Measurements from ENCODE around the gene COL23A1.

The COL23A1 gene

DNA sequence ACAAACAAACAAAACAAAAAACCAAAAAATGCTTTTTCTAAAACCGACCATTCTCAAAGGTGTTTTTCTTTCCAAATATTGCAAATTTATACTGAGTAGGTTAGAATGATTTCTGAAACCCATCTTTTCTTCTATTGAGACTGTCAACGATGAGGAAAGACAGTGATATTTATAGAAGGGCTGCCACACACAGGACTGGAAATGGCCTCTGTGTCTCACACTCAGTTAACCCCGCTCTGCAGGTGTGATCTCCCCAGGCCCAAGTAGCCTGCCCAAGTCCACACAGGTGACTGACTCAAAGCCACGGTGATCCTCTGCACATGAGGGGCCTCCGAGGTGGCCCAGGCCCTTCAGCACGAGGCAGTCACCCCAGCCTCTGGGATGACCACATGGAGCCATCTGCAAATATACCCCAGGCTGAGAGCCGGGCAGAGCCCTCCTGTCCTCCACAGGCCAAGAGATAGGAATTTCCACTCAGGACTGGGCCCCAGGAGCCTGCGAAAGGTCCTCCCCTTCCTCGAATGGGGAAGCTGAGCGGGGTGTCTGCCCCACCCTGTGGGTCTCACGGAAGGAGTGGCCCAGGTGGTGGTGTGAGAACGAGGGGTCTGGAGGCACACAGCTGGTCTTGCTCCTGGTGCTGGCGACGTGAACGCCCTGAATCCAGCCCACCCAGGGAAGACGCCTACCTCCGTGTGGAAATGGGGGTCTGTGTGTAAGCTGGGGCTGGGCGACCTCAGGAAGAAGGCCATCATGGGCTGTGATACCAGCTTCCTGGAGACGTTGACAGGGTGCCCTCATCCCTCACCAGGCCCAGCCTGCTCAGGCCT is 304.6 kb downstream of the COL23A1 start:
- no peaks in the 10 kb centered on the region for H3K9me3 ChIP-seq (ENCODE audit: insufficient read depth, low read length)
- no peaks in the 10 kb centered on the region for H3K4me1 ChIP-seq (ENCODE audit: low read length)
- H3K36me3 ChIP-seq (replicated peaks; ENCODE audit: low read depth, low read length): no peaks in the 10 kb centered on the region
- no peaks in the 10 kb centered on the region for H3K79me2 ChIP-seq (ENCODE audit: low read length)
- H3K4me2 ChIP-seq (ENCODE audit: low read length): no peak overlapping the region
- H2AFZ ChIP-seq (ENCODE audit: low read depth, low read length): no peak overlapping the region
- no peak overlapping the region for H3K27ac ChIP-seq (ENCODE audit: low read length)
- no peak overlapping the region for H3K4me3 ChIP-seq (ENCODE audit: low read length)
- no peak overlapping the region for H3K9ac ChIP-seq (ENCODE audit: low read length)
- peaks cover 13% of the 10 kb centered on the region; the same call in 1 of the 2 replicates for H3K27me3 ChIP-seq (ENCODE audit: low read depth, low read length)
- TF ChIP-seq EZH2phosphoT487 (IDR thresholded peaks at IDR 0.05; ENCODE audit: low read depth) (no peak), CTCF (IDR thresholded peaks at IDR 0.05; ENCODE audit: low read depth, low read length) (no peak)
- no peaks in the 10 kb centered on the region for H4K20me1 ChIP-seq (ENCODE audit: insufficient read depth, low read length)

DNA sequence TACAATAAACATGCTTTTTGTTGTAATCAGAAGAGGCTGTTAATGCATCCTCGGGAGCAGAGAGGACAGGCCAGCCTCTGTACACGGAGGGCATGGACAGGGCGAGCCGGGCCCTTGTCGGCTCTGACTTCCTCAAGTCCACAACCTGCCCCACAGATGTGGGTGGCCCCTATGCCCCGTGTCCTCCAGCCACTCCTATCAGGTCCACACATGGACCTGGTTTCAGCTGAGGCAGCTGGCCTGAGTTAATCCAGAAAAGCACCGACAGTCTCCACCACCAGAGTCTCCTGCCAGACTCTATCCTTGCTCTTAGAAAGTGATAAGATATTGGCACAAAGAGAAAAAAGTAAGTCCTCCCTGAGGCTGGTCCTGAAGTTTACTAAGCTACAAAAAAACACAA is 305.2 kb downstream of the COL23A1 start:
- TF ChIP-seq CTCF (IDR thresholded peaks at IDR 0.05; ENCODE audit: low read depth, low read length) (no peak), EZH2phosphoT487 (IDR thresholded peaks at IDR 0.05; ENCODE audit: low read depth) (no peak)
- no peak overlapping the region for H3K27ac ChIP-seq (ENCODE audit: low read length)
- no peaks in the 10 kb centered on the region for H3K79me2 ChIP-seq (ENCODE audit: low read length)
- no peak overlapping the region for H3K9ac ChIP-seq (ENCODE audit: low read length)
- H3K4me3 ChIP-seq (ENCODE audit: low read length): no peak overlapping the region
- no peaks in the 10 kb centered on the region for H3K36me3 ChIP-seq (replicated peaks; ENCODE audit: low read depth, low read length)
- no peaks in the 10 kb centered on the region for H3K4me1 ChIP-seq (ENCODE audit: low read length)
- no peak overlapping the region for H3K4me2 ChIP-seq (ENCODE audit: low read length)
- H3K27me3 ChIP-seq (ENCODE audit: low read depth, low read length): peaks cover 12% of the 10 kb centered on the region; the same call in 1 of the 2 replicates
- no peaks in the 10 kb centered on the region for H3K9me3 ChIP-seq (ENCODE audit: insufficient read depth, low read length)
- no peak overlapping the region for H2AFZ ChIP-seq (ENCODE audit: low read depth, low read length)
- no peaks in the 10 kb centered on the region for H4K20me1 ChIP-seq (ENCODE audit: insufficient read depth, low read length)

- Histone ChIP-seq H3K4me1 (ENCODE audit: low read length) (no peaks in the 10 kb centered on the region), H3K4me3 (ENCODE audit: low read length) (no peak overlapping the region), H2AFZ (ENCODE audit: low read depth, low read length) (no peak overlapping the region), H3K9me3 (ENCODE audit: insufficient read depth, low read length) (no peaks in the 10 kb centered on the region), H3K36me3 (replicated peaks; ENCODE audit: low read depth, low read length) (no peaks in the 10 kb centered on the region), H4K20me1 (ENCODE audit: insufficient read depth, low read length) (no peaks in the 10 kb centered on the region), H3K4me2 (ENCODE audit: low read length) (no peak overlapping the region), H3K27ac (ENCODE audit: low read length) (no peak overlapping the region), H3K79me2 (ENCODE audit: low read length) (no peaks in the 10 kb centered on the region), H3K9ac (ENCODE audit: low read length) (no peak overlapping the region), H3K27me3 (ENCODE audit: low read depth, low read length) (peaks cover 8% of the 10 kb centered on the region; the same call in 1 of the 2 replicates)
- TF ChIP-seq CTCF (IDR thresholded peaks at IDR 0.05; ENCODE audit: low read depth, low read length): peak; percentile 49
- TF ChIP-seq EZH2phosphoT487 (IDR thresholded peaks at IDR 0.05; ENCODE audit: low read depth): no peak
These were observed 306.0 kb downstream of the COL23A1 start for GRCh38 chr5:178284093-178284675.

GRCh38 chr5:178283520-178283919 is 306.7 kb downstream of the COL23A1 start:
- no peak overlapping the region for H3K27ac ChIP-seq (ENCODE audit: low read length)
- no peaks in the 10 kb centered on the region for H3K79me2 ChIP-seq (ENCODE audit: low read length)
- H3K9me3 ChIP-seq (ENCODE audit: insufficient read depth, low read length): no peaks in the 10 kb centered on the region
- no peaks in the 10 kb centered on the region for H4K20me1 ChIP-seq (ENCODE audit: insufficient read depth, low read length)
- H3K9ac ChIP-seq (ENCODE audit: low read length): no peak overlapping the region
- H3K4me3 ChIP-seq (ENCODE audit: low read length): no peak overlapping the region
- H2AFZ ChIP-seq (ENCODE audit: low read depth, low read length): no peak overlapping the region
- H3K4me2 ChIP-seq (ENCODE audit: low read length): no peak overlapping the region
- no peak for TF ChIP-seq CTCF (IDR thresholded peaks at IDR 0.05; ENCODE audit: low read depth, low read length)
- no peak for TF ChIP-seq EZH2phosphoT487 (IDR thresholded peaks at IDR 0.05; ENCODE audit: low read depth)
- peaks cover 8% of the 10 kb centered on the region; the same call in 1 of the 2 replicates for H3K27me3 ChIP-seq (ENCODE audit: low read depth, low read length)
- H3K36me3 ChIP-seq (replicated peaks; ENCODE audit: low read depth, low read length): no peaks in the 10 kb centered on the region
- no peaks in the 10 kb centered on the region for H3K4me1 ChIP-seq (ENCODE audit: low read length)

All from OCI-LY3 (cell line).